Coronary artery (tissue), 2 donors: Measurements from ENCODE around the gene MB.

Source experiments
- DNase-seq: peaks from one replicate; pipeline ENCODE4 v3.0.0-alpha.2; 2017; ENCODE audit warnings: low spot score
- H3K27ac ChIP-seq, 2 donors: fragments of 200-600 bp; sonication (generic); one replicate each; pipeline ENCODE4 v1.5.1; 2016 to 2019
- H3K4me3 ChIP-seq: fragments of 200-600 bp; sonication (generic); 2 replicates; pipeline ENCODE4 v1.5.1; 2016; ENCODE audit warnings: mild to moderate bottlenecking, moderate library complexity
- CTCF ChIP-seq: fragments of 200-600 bp; sonication (generic); IDR thresholded peaks from one replicate; pipeline ENCODE4 v1.5.1; 2019; ENCODE audit warnings: antibody characterized with exemption

Gene MB

GRCh38 chr22:35567351-35568141 lies 49.6 kb downstream of the MB start:
- no peak for TF ChIP-seq CTCF
- DNase-seq: no peak
- Histone ChIP-seq H3K4me3 (no peak overlapping the region), H3K27ac (no peak overlapping the region)

GRCh38 chr22:35564975-35565867 lies 51.9 kb downstream of the MB start:
- no peak for DNase-seq

GRCh38 chr22:35563211-35563610 lies 53.9 kb downstream of the MB start:
- no peak for TF ChIP-seq CTCF

More at GRCh38 chr22:35564975-35565867, 51.9 kb downstream of the MB start:
- no peak overlapping the region for H3K27ac ChIP-seq
- H3K4me3 ChIP-seq: no peak overlapping the region
- no peak for TF ChIP-seq CTCF

GRCh38 chr22:35561796-35562526 lies 55.2 kb downstream of the MB start:
- Histone ChIP-seq H3K27ac (no peak overlapping the region), H3K4me3 (no peak overlapping the region)
- DNase-seq: no peak
- TF ChIP-seq CTCF: no peak

More at GRCh38 chr22:35563211-35563610, 53.9 kb downstream of the MB start:
- no peak overlapping the region for H3K27ac ChIP-seq
- no peak for DNase-seq
- H3K4me3 ChIP-seq: no peak overlapping the region

- Histone ChIP-seq H3K27ac (no peak overlapping the region), H3K4me3 (no peak overlapping the region)
- DNase-seq: no peak
- no peak for TF ChIP-seq CTCF
Observed at GRCh38 chr22:35560824-35561223, 56.3 kb downstream of the MB start.

GRCh38 chr22:35560366-35560765 lies 56.8 kb downstream of the MB start:
- Histone ChIP-seq H3K27ac (no peak overlapping the region), H3K4me3 (no peak overlapping the region)
- no peak for TF ChIP-seq CTCF
- no peak for DNase-seq
